ENCODE data around the gene PIBF1.
"Not testable (repeated sequence)": the region's sequence is repeated elsewhere in the genome, so short reads cannot be mapped to it uniquely, and the experiment has no call there.

PIBF1 gene

DNA sequence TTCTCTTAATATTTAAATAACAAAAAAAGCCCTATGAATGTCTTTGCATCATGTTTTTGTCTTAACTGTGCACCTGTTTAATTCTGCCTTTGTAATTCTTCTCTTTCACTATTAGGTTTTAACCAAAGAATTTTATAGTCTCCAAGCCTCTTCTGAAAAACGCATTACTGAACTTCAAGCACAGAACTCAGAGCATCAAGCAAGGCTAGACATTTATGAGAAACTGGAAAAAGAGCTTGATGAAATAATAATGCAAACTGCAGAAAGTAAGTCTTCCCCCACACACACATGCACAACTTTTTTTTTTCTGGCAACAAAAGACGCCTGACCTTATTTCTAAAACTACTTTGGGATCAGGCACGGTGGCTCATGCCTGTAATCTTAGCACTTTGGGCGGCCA is 126.5 kb downstream of the PIBF1 start:
- Histone ChIP-seq H3K27ac (no peak overlapping the region), H3K27me3 (replicated peaks) (no peaks in the 10 kb centered on the region), H3K36me3 (replicated peaks) (no peaks in the 10 kb centered on the region), H3K4me3 (ENCODE audit: low read depth, low read length) (no peak overlapping the region)
- in situ Hi-C loops (cut with HindIII; ENCODE audit: low pct_ligation_motif_present, low sequenced_read_pairs) = no loop called here
- no peak for TF ChIP-seq CTCF (IDR thresholded peaks at IDR 0.05; ENCODE audit: low read depth, low read length, missing control alignments)
- no peak for DNase-seq

DNA sequence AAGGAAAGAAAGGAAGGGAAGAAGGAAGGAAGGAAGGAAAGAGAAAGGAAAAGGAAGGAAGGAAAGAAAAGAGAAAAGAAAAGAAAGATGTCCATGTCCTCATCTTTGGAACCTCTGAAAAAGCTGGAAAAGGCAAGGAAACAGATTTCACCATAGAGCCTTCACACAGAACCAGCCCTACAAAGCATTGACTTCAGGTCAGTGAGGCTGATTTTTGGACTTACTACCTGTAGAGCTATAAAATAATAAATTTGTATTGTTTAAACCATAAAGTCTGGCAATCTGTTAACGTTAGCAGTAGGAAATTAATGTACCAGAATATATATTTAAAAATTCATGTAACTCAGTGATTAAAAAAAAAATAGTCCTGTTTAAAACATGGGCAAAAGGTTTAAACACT is 130.0 kb downstream of the PIBF1 start:
- H3K36me3 ChIP-seq (replicated peaks) = no peaks in the 10 kb centered on the region
- in situ Hi-C loops (cut with HindIII; ENCODE audit: low pct_ligation_motif_present, low sequenced_read_pairs) = no loop called here
- DNase-seq = no peak
- no peak overlapping the region for H3K27ac ChIP-seq
- H3K27me3 ChIP-seq (replicated peaks) = no peaks in the 10 kb centered on the region
- TF ChIP-seq CTCF (IDR thresholded peaks at IDR 0.05; ENCODE audit: low read depth, low read length, missing control alignments) = no peak
- no peak overlapping the region for H3K4me3 ChIP-seq (ENCODE audit: low read depth, low read length)

DNA sequence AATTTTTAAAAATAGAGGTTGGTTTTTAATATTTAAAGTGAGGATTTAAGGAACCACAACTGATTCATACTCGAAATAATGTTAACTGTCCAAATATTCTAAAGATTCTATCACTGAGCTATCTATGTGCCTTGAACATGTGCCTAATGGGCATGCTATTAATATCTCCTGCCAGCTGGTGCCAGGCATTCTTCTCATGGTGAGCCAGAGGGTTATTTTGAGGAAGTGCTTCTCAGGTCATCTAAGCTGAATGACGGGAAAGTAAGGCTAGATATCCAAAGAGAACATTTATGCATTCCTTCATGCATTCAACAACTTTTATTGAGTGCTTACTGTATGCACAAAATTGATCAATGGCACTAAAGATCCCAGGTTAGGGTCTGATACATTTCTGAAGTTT is 138.2 kb downstream of the PIBF1 start:
- no peak for TF ChIP-seq CTCF (IDR thresholded peaks at IDR 0.05; ENCODE audit: low read depth, low read length, missing control alignments)
- Histone ChIP-seq H3K36me3 (replicated peaks) (peaks cover 4% of the 10 kb centered on the region), H3K27ac (no peak overlapping the region), H3K27me3 (replicated peaks) (no peaks in the 10 kb centered on the region), H3K4me3 (ENCODE audit: low read depth, low read length) (no peak overlapping the region)
- in situ Hi-C loops (cut with HindIII; ENCODE audit: low pct_ligation_motif_present, low sequenced_read_pairs) = no loop called here
- DNase-seq = no peak

GRCh38 chr13:72931311-72931710 is 149.4 kb downstream of the PIBF1 start:
- H3K27me3 ChIP-seq (replicated peaks) = no peaks in the 10 kb centered on the region
- no peak for DNase-seq
- in situ Hi-C loops (cut with HindIII; ENCODE audit: low pct_ligation_motif_present, low sequenced_read_pairs) = no loop called here
- no peaks in the 10 kb centered on the region for H3K36me3 ChIP-seq (replicated peaks)
- H3K27ac ChIP-seq = no peak overlapping the region
- no peak overlapping the region for H3K4me3 ChIP-seq (ENCODE audit: low read depth, low read length)
- no peak for TF ChIP-seq CTCF (IDR thresholded peaks at IDR 0.05; ENCODE audit: low read depth, low read length, missing control alignments)

DNA sequence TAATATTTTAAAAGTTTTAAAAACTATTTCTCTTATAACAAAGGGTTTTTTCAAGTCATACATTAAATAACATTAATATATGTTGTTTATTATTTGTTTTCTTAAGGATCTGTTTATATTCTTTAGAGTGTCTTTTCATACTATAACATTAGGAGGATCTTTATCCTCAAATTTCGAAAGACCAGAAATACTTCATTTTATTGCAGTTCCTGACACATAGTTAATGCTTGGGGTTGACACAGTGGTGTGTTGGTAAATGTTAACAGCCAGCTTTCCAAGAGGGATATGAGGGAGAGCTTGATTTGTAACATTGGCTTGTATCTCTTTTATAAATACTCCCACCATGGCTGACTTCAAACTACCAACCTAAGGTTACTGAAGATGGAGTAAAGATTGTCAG is 150.3 kb downstream of the PIBF1 start:
- no peak overlapping the region for H3K4me3 ChIP-seq (ENCODE audit: low read depth, low read length)
- no peak for TF ChIP-seq CTCF (IDR thresholded peaks at IDR 0.05; ENCODE audit: low read depth, low read length, missing control alignments)
- H3K27me3 ChIP-seq (replicated peaks) = no peaks in the 10 kb centered on the region
- no peak for DNase-seq
- no peaks in the 10 kb centered on the region for H3K36me3 ChIP-seq (replicated peaks)
- in situ Hi-C loops (cut with HindIII; ENCODE audit: low pct_ligation_motif_present, low sequenced_read_pairs) = no loop called here
- no peak overlapping the region for H3K27ac ChIP-seq

GRCh38 chr13:72946267-72946666 is 164.3 kb downstream of the PIBF1 start:
- H3K27me3 ChIP-seq (replicated peaks); DNase-seq; H3K36me3 ChIP-seq (replicated peaks); in situ Hi-C loops (cut with HindIII; ENCODE audit: low pct_ligation_motif_present, low sequenced_read_pairs); H3K4me3 ChIP-seq (ENCODE audit: low read depth, low read length); H3K27ac ChIP-seq: not testable (repeated sequence)
